ENCODE results near the gene VPS26C. TPM values are rescaled to one million over a fixed set of nuclear protein-coding genes. Genes with fewer than 3 reads are reported as not detected.

Gene VPS26C
- total and polyA plus RNA-seq, 8 donors: 15.3 to 118 (median 40.1) TPM

- no peaks in the 10 kb centered on the region for H3K9me3 ChIP-seq
- 81 to 92% (median 90%) methylated on average over 6 of the region's 6 CpGs for WGBS, 5 donors
- intact Hi-C loops (cut with DNase I; ENCODE audit: low total_unique reads): loop anchor here (10.0 kb wide), 1 partner anchor 101 kb away; the partner anchor contains the start of gene DYRK1A
- no peak overlapping the region for H3K27ac ChIP-seq
- no peaks in the 10 kb centered on the region for H3K36me3 ChIP-seq
- DNase-seq: no peak
- H3K4me1 ChIP-seq: peaks cover 12 to 53% (median 32%) of the 10 kb centered on the region in 4 donors
- H3K27me3 ChIP-seq: no peaks in the 10 kb centered on the region
- TF ChIP-seq POLR2A (IDR thresholded peaks at IDR 0.05): no peak
- H3K4me3 ChIP-seq: no peak overlapping the region
These were observed 3.1 kb downstream of the VPS26C start for GRCh38 chr21:37263827-37264600.

- Histone ChIP-seq H3K4me3 (no peak overlapping the region), H3K27ac (peak overlapping the region in 3 of 5 donors; percentile 27 to 91 (median 88)), H3K27me3 (no peaks in the 10 kb centered on the region), H3K9me3 (no peaks in the 10 kb centered on the region), H3K36me3 (no peaks in the 10 kb centered on the region), H3K4me1 (peaks cover 14 to 55% (median 33%) of the 10 kb centered on the region in 4 donors)
- 70 to 89% (median 79%) methylated on average over 5 of the region's 5 CpGs for WGBS, 5 donors
- no peak for DNase-seq
- TF ChIP-seq POLR2AphosphoS5 (IDR thresholded peaks at IDR 0.05): no peak
- TF ChIP-seq EP300 (IDR thresholded peaks at IDR 0.05): no peak
- TF ChIP-seq, protein P1, sequence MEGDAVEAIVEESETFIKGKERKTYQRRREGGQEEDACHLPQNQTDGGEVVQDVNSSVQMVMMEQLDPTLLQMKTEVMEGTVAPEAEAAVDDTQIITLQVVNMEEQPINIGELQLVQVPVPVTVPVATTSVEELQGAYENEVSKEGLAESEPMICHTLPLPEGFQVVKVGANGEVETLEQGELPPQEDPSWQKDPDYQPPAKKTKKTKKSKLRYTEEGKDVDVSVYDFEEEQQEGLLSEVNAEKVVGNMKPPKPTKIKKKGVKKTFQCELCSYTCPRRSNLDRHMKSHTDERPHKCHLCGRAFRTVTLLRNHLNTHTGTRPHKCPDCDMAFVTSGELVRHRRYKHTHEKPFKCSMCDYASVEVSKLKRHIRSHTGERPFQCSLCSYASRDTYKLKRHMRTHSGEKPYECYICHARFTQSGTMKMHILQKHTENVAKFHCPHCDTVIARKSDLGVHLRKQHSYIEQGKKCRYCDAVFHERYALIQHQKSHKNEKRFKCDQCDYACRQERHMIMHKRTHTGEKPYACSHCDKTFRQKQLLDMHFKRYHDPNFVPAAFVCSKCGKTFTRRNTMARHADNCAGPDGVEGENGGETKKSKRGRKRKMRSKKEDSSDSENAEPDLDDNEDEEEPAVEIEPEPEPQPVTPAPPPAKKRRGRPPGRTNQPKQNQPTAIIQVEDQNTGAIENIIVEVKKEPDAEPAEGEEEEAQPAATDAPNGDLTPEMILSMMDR (IDR thresholded peaks at IDR 0.05): no peak
- no peak for TF ChIP-seq POLR2A (IDR thresholded peaks at IDR 0.05)
- intact Hi-C loops (cut with DNase I; ENCODE audit: low total_unique reads): no loop called here
These were observed 7.7 kb downstream of the VPS26C start for GRCh38 chr21:37259426-37259825.

DNA sequence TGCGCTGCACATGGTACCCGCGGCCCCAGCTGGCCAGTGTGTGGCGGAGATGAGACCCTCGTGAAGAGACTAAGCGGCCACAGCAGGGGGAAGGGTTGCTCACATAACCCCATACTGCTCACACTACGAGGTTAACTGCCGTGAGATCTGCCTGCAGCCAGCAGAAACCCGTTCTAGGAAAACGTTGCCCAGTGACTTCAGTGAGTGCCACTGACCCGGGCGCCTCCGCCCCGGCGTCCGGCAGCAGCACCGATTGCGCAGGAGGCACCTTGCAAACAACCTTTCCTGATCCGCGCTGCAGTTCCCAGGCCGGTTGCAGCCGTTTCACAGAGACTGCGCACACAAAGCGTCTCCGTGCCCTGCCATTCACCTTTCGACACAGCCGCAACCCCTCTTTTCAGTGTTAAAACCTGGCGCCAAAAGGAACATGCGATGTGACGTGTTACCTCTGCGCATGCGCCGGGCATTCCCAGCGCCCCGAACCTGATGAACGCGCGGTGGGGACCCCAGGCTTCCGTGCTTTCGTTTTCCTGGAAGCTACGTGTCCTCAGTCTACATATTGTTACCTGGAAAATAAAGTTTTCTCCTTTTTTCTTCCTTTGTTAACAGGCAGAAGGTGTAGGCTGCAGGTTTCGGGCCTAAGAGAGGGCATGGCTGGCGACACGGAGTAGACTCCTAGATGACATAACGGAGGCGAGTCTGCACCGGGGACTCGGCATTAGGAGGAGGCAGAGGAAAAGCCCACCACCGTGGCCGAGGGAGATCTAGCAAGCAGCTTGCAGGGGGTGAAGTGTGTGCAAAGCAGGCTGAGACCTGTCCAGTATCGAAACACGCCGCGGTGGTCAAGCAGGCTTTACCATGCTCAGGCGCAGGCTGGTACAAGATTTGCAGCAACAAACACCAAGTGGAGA, 8.9 kb downstream of the VPS26C start:
- Histone ChIP-seq H3K4me1 (peaks cover 14 to 45% (median 27%) of the 10 kb centered on the region in 4 donors), H3K4me3 (peak overlapping the region; percentile 56 to 68 (median 60)), H3K36me3 (no peaks in the 10 kb centered on the region), H3K27me3 (no peaks in the 10 kb centered on the region), H3K27ac (peak overlapping the region; percentile 78 to 91 (median 88)), H3K9me3 (no peaks in the 10 kb centered on the region)
- intact Hi-C loops (cut with DNase I; ENCODE audit: low total_unique reads): no loop called here
- no peak for TF ChIP-seq POLR2A (IDR thresholded peaks at IDR 0.05)
- peak in 1 of 3 donors; percentile 29 for TF ChIP-seq POLR2AphosphoS5 (IDR thresholded peaks at IDR 0.05)
- TF ChIP-seq EP300 (IDR thresholded peaks at IDR 0.05): no peak
- TF ChIP-seq, protein P1 (IDR thresholded peaks at IDR 0.05): no peak
- 4 to 11% (median 6%) methylated on average over 49 to 55 of the region's 55 CpGs for WGBS, 5 donors
- DNase-seq: peak; percentile 63 to 88

- no peaks in the 10 kb centered on the region for H3K36me3 ChIP-seq
- intact Hi-C loops (cut with DNase I; ENCODE audit: low total_unique reads): no loop called here
- DNase-seq: peak in 1 of 2 donors; percentile 62
- H3K4me3 ChIP-seq: peak overlapping the region; percentile 56 to 68 (median 60)
- WGBS, 5 donors: 0 to 4% (median 1%) methylated on average over 22 of the region's 22 CpGs
- no peak for TF ChIP-seq POLR2AphosphoS5 (IDR thresholded peaks at IDR 0.05)
- TF ChIP-seq EP300 (IDR thresholded peaks at IDR 0.05): no peak
- no peak for TF ChIP-seq POLR2A (IDR thresholded peaks at IDR 0.05)
- TF ChIP-seq, protein P1 (IDR thresholded peaks at IDR 0.05): no peak
- peaks cover 14 to 45% (median 27%) of the 10 kb centered on the region in 4 donors for H3K4me1 ChIP-seq
- no peaks in the 10 kb centered on the region for H3K27me3 ChIP-seq
- peak overlapping the region; percentile 78 to 91 (median 88) for H3K27ac ChIP-seq
- H3K9me3 ChIP-seq: no peaks in the 10 kb centered on the region
These were observed 9.6 kb downstream of the VPS26C start for GRCh38 chr21:37257511-37257966.

Measured in stomach (tissue), 9 donors.